ENCODE measurements around the gene TWSG1. TPM values are rescaled to one million over a fixed set of nuclear protein-coding genes. Genes with fewer than 3 reads are reported as not detected.
"Not testable (repeated sequence)": the region's sequence is repeated elsewhere in the genome, so short reads cannot be mapped to it uniquely, and the experiment has no call there.

TWSG1 gene
- total RNA-seq, 1 donor: 157 TPM

- H3K4me3 ChIP-seq (ENCODE audit: low read depth, low read length): no peak overlapping the region
- TF ChIP-seq CTCF (IDR thresholded peaks at IDR 0.05; ENCODE audit: insufficient read depth, low read length): no peak
- DNase-seq (ENCODE audit: low read depth): no peak
Observed at GRCh38 chr18:9444549-9444948, 110.0 kb downstream of the TWSG1 start.

- no peak overlapping the region for H3K4me3 ChIP-seq (ENCODE audit: low read depth, low read length)
- no peak for DNase-seq (ENCODE audit: low read depth)
- TF ChIP-seq CTCF (IDR thresholded peaks at IDR 0.05; ENCODE audit: insufficient read depth, low read length): no peak
Observed at GRCh38 chr18:9446839-9447238, 112.3 kb downstream of the TWSG1 start.

GRCh38 chr18:9447334-9447733 is 112.8 kb downstream of the TWSG1 start:
- DNase-seq (ENCODE audit: low read depth): no peak
- no peak for TF ChIP-seq CTCF (IDR thresholded peaks at IDR 0.05; ENCODE audit: insufficient read depth, low read length)
- H3K4me3 ChIP-seq (ENCODE audit: low read depth, low read length): no peak overlapping the region

- no peak overlapping the region for H3K4me3 ChIP-seq (ENCODE audit: low read depth, low read length)
- no peak for TF ChIP-seq CTCF (IDR thresholded peaks at IDR 0.05; ENCODE audit: insufficient read depth, low read length)
- DNase-seq (ENCODE audit: low read depth): no peak
Observed at GRCh38 chr18:9449600-9450414, 115.2 kb downstream of the TWSG1 start.

GRCh38 chr18:9450920-9451319 is 116.3 kb downstream of the TWSG1 start:
- not testable (repeated sequence) for H3K4me3 ChIP-seq (ENCODE audit: low read depth, low read length); DNase-seq (ENCODE audit: low read depth)

Other genes starting within 250 kb of the TWSG1 start
- 135 and 137 TPM in 2 replicates for gene NDUFV2, start 232.1 kb upstream of the TWSG1 start, total RNA-seq (ENCODE audit: low replicate concordance)
- gene ANKRD12, start 198.0 kb upstream of the TWSG1 start, total RNA-seq (ENCODE audit: low replicate concordance): 35.3 and 66.2 TPM in 2 replicates
- gene RALBP1, start 140.7 kb downstream of the TWSG1 start, total RNA-seq (ENCODE audit: low replicate concordance): 77.2 and 100 TPM in 2 replicates

Measured in fibroblast of the aortic adventitia (primary cell).